SK-N-SH treated with all-trans-retinoic acid at 6 μM for 48 hours (cell line): ENCODE data around the gene ENPP7.

Experiments used
- ATAC-seq: fragments of 200-7000 bp; cut with Tn5 transposase; 3 replicates; pipeline ENCODE4 v1.9.1; 2020; ENCODE audit warnings: mild to moderate bottlenecking, moderate library complexity
- BACH2 ChIP-seq: fragments of 250-450 bp; sonication (Bioruptor Pico); IDR thresholded peaks from 2 replicates; pipeline ENCODE4 v1.9.0; 2021; ENCODE audit warnings: mild to moderate bottlenecking, borderline replicate concordance
- CSDC2 ChIP-seq: fragments of 250-450 bp; sonication (Bioruptor Pico); IDR thresholded peaks from 2 replicates; pipeline ENCODE4 v1.5.0; 2020; ENCODE audit warnings: mild to moderate bottlenecking, moderate library complexity
- GLIS3 ChIP-seq: fragments of 250-450 bp; sonication (Bioruptor Pico); IDR thresholded peaks from 2 replicates; pipeline ENCODE4 v1.5.0; 2020; ENCODE audit warnings: mild to moderate bottlenecking, moderate library complexity
- ISL1 ChIP-seq: fragments of 250-450 bp; sonication (Bioruptor Pico); IDR thresholded peaks from 2 replicates; pipeline ENCODE4 v2.1.2; 2022; ENCODE audit warnings: mild to moderate bottlenecking, moderate library complexity
- OSR1 ChIP-seq: fragments of 250-450 bp; sonication (Bioruptor Pico); IDR thresholded peaks from 2 replicates; pipeline ENCODE4 v1.8.0; 2022; ENCODE audit warnings: moderate library complexity, mild to moderate bottlenecking, inconsistent platforms
- PPARA ChIP-seq: fragments of 250-450 bp; sonication (Bioruptor Pico); IDR thresholded peaks from 2 replicates; pipeline ENCODE4 v1.5.0; 2020; ENCODE audit warnings: mild to moderate bottlenecking, borderline replicate concordance
- RARB ChIP-seq: fragments of 250-450 bp; sonication (Bioruptor Pico); IDR thresholded peaks from 2 replicates; pipeline ENCODE4 v1.8.0; 2021; ENCODE audit warnings: mild to moderate bottlenecking, moderate library complexity
- SNAI2 ChIP-seq: fragments of 250-450 bp; sonication (Bioruptor Pico); IDR thresholded peaks from 2 replicates; pipeline ENCODE4 v1.5.0; 2020; ENCODE audit warnings: mild to moderate bottlenecking, moderate library complexity
- TOX ChIP-seq: fragments of 250-450 bp; sonication (Bioruptor Pico); IDR thresholded peaks from 2 replicates; pipeline ENCODE4 v1.8.0; 2021; ENCODE audit warnings: mild to moderate bottlenecking, moderate library complexity, borderline replicate concordance
- ZC3H10 ChIP-seq: fragments of 250-450 bp; sonication (Bioruptor Pico); IDR thresholded peaks from 2 replicates; pipeline ENCODE4 v1.5.1; 2021; ENCODE audit warnings: mild to moderate bottlenecking, moderate library complexity
- ZFP3 ChIP-seq: fragments of 250-450 bp; sonication (Bioruptor Pico); IDR thresholded peaks from 2 replicates; pipeline ENCODE4 v1.5.0; 2020; ENCODE audit warnings: mild to moderate bottlenecking, moderate library complexity
- ZFP30 ChIP-seq: fragments of 450-650 bp; formaldehyde crosslinking; IDR thresholded peaks from 2 replicates; pipeline ENCODE4 v1.5.0; 2022; ENCODE audit warnings: mild to moderate bottlenecking, moderate library complexity
- ZNF565 ChIP-seq: fragments of 450-650 bp; formaldehyde crosslinking; conservative IDR thresholded peaks from 2 replicates; pipeline ENCODE4 v1.5.0; 2020; ENCODE audit warnings: low read depth, mild to moderate bottlenecking, moderate library complexity
- ZNF70 ChIP-seq: fragments of 450-650 bp; formaldehyde crosslinking; IDR thresholded peaks from 2 replicates; pipeline ENCODE4 v1.5.0; 2020; ENCODE audit warnings: mild to moderate bottlenecking, moderate library complexity
- ZNF8 ChIP-seq: fragments of 450-650 bp; formaldehyde crosslinking; IDR thresholded peaks from 2 replicates; pipeline ENCODE4 v1.5.0; 2020; ENCODE audit warnings: mild to moderate bottlenecking, moderate library complexity
- TF ChIP-seq, protein P1 (sequence below): fragments of 250-450 bp; sonication (Bioruptor Pico); IDR thresholded peaks from 2 replicates; pipeline ENCODE4 v1.8.0; 2020; ENCODE audit warnings: mild to moderate bottlenecking, moderate library complexity, borderline replicate concordance
- TF ChIP-seq, protein P2 (sequence below): fragments of 250-450 bp; sonication (Bioruptor Pico); IDR thresholded peaks from 2 replicates; pipeline ENCODE4 v1.8.0; 2021; ENCODE audit warnings: low read depth, mild to moderate bottlenecking, moderate library complexity, borderline replicate concordance
- TF ChIP-seq, protein P3 (sequence below): fragments of 250-450 bp; sonication (Bioruptor Pico); IDR thresholded peaks from 2 replicates; pipeline ENCODE4 v1.5.1; 2020; ENCODE audit warnings: low read depth, mild to moderate bottlenecking, moderate library complexity
- TF ChIP-seq, protein P4 (sequence below): fragments of 250-450 bp; sonication (Bioruptor Pico); IDR thresholded peaks from 2 replicates; pipeline ENCODE4 v1.5.1; 2021; ENCODE audit warnings: mild to moderate bottlenecking, moderate library complexity

The ENPP7 gene

GRCh38 chr17:79702550-79703236, 28.1 kb upstream of the ENPP7 start:
- no peak for ATAC-seq
- no peak for TF ChIP-seq CSDC2 (CRISPR knock-in tag)
- no peak for TF ChIP-seq ZNF70 (CRISPR knock-in tag)
- no peak for TF ChIP-seq ZNF565 (CRISPR knock-in tag)
- TF ChIP-seq TOX (CRISPR knock-in tag) = no peak
- TF ChIP-seq, protein P1, sequence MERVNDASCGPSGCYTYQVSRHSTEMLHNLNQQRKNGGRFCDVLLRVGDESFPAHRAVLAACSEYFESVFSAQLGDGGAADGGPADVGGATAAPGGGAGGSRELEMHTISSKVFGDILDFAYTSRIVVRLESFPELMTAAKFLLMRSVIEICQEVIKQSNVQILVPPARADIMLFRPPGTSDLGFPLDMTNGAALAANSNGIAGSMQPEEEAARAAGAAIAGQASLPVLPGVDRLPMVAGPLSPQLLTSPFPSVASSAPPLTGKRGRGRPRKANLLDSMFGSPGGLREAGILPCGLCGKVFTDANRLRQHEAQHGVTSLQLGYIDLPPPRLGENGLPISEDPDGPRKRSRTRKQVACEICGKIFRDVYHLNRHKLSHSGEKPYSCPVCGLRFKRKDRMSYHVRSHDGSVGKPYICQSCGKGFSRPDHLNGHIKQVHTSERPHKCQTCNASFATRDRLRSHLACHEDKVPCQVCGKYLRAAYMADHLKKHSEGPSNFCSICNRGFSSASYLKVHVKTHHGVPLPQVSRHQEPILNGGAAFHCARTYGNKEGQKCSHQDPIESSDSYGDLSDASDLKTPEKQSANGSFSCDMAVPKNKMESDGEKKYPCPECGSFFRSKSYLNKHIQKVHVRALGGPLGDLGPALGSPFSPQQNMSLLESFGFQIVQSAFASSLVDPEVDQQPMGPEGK = no peak
- no peak for TF ChIP-seq ZC3H10 (CRISPR knock-in tag)
- TF ChIP-seq BACH2 (CRISPR knock-in tag) = no peak
- TF ChIP-seq, all 23 proteins: peak for 0

GRCh38 chr17:79704691-79705090, 26.1 kb upstream of the ENPP7 start:
- ATAC-seq = no peak
- TF ChIP-seq BACH2 (CRISPR knock-in tag) (no peak), RARB (CRISPR knock-in tag) (no peak), ISL1 (CRISPR knock-in tag) (no peak), OSR1 (CRISPR knock-in tag) (no peak), PPARA (CRISPR knock-in tag) (no peak), ZC3H10 (CRISPR knock-in tag) (no peak), GLIS3 (CRISPR knock-in tag) (no peak), ZFP30 (no peak), ZNF8 (no peak), ZFP3 (CRISPR knock-in tag) (no peak), ZNF565 (CRISPR knock-in tag) (no peak), CSDC2 (CRISPR knock-in tag) (no peak)
- TF ChIP-seq, protein P2, sequence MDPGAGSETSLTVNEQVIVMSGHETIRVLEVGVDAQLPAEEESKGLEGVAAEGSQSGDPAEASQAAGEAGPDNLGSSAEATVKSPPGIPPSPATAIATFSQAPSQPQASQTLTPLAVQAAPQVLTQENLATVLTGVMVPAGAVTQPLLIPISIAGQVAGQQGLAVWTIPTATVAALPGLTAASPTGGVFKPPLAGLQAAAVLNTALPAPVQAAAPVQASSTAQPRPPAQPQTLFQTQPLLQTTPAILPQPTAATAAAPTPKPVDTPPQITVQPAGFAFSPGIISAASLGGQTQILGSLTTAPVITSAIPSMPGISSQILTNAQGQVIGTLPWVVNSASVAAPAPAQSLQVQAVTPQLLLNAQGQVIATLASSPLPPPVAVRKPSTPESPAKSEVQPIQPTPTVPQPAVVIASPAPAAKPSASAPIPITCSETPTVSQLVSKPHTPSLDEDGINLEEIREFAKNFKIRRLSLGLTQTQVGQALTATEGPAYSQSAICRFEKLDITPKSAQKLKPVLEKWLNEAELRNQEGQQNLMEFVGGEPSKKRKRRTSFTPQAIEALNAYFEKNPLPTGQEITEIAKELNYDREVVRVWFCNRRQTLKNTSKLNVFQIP (CRISPR knock-in tag) = no peak
- TF ChIP-seq, protein P1 = no peak
- TF ChIP-seq, protein P3, sequence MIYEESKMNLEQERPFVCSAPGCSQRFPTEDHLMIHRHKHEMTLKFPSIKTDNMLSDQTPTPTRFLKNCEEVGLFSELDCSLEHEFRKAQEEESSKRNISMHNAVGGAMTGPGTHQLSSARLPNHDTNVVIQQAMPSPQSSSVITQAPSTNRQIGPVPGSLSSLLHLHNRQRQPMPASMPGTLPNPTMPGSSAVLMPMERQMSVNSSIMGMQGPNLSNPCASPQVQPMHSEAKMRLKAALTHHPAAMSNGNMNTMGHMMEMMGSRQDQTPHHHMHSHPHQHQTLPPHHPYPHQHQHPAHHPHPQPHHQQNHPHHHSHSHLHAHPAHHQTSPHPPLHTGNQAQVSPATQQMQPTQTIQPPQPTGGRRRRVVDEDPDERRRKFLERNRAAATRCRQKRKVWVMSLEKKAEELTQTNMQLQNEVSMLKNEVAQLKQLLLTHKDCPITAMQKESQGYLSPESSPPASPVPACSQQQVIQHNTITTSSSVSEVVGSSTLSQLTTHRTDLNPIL (CRISPR knock-in tag) = no peak
- TF ChIP-seq, protein P4, sequence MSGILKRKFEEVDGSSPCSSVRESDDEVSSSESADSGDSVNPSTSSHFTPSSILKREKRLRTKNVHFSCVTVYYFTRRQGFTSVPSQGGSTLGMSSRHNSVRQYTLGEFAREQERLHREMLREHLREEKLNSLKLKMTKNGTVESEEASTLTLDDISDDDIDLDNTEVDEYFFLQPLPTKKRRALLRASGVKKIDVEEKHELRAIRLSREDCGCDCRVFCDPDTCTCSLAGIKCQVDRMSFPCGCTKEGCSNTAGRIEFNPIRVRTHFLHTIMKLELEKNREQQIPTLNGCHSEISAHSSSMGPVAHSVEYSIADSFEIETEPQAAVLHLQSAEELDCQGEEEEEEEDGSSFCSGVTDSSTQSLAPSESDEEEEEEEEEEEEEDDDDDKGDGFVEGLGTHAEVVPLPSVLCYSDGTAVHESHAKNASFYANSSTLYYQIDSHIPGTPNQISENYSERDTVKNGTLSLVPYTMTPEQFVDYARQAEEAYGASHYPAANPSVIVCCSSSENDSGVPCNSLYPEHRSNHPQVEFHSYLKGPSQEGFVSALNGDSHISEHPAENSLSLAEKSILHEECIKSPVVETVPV (CRISPR knock-in tag) = no peak
- TF ChIP-seq, all 23 proteins: peak for 0

DNA sequence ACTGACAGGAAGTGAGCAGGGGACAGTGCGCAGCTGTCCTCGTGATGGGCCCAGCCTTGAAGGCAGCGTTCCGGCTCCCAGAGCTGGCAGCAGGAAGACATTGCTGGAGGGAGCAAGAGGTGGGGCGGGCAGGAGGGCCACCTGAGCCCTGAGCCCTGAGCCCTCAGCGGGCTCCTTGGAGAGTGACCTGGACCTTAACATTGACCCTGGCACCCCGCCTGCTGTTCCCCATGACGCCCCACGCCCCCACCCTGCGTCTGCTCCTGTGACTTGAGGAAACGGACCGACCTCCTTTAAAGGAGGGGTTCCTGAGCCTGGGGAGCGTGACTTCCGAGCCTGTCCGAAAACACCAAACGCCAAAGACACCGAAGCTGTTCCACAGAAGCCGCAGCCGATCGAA, 25.1 kb upstream of the ENPP7 start:
- no peak for ATAC-seq

More for the DNA sequence above, 25.1 kb upstream of the ENPP7 start:
- TF ChIP-seq RARB (CRISPR knock-in tag) = no peak
- TF ChIP-seq SNAI2 (CRISPR knock-in tag) = no peak
- no peak for TF ChIP-seq ZFP30
- TF ChIP-seq, all 23 proteins: peak for 0
